Measurements from ENCODE around the gene DNAI2.

Gene DNAI2, protein sequence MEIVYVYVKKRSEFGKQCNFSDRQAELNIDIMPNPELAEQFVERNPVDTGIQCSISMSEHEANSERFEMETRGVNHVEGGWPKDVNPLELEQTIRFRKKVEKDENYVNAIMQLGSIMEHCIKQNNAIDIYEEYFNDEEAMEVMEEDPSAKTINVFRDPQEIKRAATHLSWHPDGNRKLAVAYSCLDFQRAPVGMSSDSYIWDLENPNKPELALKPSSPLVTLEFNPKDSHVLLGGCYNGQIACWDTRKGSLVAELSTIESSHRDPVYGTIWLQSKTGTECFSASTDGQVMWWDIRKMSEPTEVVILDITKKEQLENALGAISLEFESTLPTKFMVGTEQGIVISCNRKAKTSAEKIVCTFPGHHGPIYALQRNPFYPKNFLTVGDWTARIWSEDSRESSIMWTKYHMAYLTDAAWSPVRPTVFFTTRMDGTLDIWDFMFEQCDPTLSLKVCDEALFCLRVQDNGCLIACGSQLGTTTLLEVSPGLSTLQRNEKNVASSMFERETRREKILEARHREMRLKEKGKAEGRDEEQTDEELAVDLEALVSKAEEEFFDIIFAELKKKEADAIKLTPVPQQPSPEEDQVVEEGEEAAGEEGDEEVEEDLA

DNA sequence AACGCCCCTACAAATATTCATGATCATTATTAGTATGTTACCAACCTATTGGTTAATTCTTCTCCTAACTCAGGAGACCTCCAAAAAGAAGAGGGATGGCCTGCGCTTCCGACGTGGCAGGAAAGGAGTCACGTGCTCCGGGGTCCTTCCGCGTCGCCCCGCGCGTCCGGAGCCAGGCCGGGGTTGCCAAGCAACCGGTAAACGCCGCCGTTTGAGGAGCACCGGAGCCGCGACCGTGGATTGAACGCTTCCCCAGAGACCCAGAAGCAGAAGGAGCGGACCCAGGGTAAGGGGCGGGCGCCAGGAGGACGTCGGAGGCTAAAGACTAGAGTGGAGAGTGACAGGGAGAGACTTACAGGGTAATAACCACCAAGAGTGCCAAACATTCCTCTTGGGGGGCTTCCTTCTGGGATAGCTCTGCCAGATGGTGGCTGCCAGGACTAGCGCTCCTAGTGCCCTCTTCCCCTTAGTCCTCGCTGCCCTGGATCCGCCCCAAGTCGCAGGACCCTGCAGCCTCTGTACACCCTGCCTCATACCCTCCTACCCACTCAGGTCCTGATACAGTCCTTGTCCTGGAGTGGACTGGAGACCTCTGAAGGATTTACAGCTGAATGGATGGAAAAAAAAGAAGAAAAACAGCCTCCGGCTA lies at the start of gene DNAI2:
DNAI2 (plus strand) TSS at position 175 of the 649 bp plus-strand sequence. CDS start 7,584 bp downstream, outside the sequence.
- DNase-seq, result no peak
- intact Hi-C loops (cut with DNase I; ENCODE audit: low total_unique reads), result no loop called here
- Histone ChIP-seq H3K4me3 (no peak within 1 kb of the TSS), H3K9me3 (no peaks in the 10 kb centered on the region), H3K36me3 (no peaks in the 10 kb centered on the region), H3K27me3 (peaks cover 0 to 58% of the 10 kb centered on the region in 2 donors), H3K4me1 (no peaks in the 10 kb centered on the region), H3K27ac (no peak within 1 kb of the TSS)
- TF ChIP-seq, protein P1, sequence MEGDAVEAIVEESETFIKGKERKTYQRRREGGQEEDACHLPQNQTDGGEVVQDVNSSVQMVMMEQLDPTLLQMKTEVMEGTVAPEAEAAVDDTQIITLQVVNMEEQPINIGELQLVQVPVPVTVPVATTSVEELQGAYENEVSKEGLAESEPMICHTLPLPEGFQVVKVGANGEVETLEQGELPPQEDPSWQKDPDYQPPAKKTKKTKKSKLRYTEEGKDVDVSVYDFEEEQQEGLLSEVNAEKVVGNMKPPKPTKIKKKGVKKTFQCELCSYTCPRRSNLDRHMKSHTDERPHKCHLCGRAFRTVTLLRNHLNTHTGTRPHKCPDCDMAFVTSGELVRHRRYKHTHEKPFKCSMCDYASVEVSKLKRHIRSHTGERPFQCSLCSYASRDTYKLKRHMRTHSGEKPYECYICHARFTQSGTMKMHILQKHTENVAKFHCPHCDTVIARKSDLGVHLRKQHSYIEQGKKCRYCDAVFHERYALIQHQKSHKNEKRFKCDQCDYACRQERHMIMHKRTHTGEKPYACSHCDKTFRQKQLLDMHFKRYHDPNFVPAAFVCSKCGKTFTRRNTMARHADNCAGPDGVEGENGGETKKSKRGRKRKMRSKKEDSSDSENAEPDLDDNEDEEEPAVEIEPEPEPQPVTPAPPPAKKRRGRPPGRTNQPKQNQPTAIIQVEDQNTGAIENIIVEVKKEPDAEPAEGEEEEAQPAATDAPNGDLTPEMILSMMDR (IDR thresholded peaks at IDR 0.05), result no peak

DNA sequence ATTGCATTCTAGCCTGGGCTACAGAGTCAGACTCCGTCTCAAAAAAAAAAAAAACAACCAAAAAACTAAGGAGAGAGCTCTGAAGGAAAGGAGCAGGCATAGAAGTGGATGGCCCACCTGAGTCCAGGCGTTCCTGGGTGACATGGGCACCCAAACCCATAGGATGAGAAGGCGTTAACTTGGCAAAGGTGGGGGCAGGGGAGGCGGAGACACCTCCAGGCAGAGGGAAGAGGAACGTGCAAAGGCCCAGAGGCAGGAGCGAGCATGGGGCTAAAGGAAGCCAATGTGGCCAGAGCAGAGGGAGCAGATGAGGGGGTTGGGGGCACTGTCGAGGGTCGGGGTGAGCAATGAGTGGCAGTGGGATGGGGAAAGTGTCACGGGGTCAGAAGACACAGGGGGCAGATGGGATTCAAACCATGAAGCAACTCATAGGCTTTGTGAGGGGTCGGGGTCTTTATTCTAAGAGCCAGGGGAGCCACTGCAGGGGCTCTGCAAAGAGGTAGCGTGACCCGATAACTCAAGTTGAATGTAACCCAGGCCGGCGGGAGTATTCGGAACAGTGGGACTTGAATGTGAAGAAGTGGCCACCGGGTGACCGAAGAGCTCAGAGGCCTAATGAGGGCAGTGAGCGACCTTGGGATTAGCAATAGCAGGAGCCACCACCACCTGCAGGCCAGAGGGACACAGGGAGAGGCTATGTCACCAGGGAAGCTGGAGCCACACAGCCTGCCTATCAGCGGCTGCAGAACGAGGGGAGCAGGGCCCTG lies 48.9 kb upstream of the DNAI2 start:
- Histone ChIP-seq H3K36me3 (peaks cover 0 to 30% (median 17%) of the 10 kb centered on the region in 3 donors), H3K4me1 (no peaks in the 10 kb centered on the region), H3K9me3 (no peaks in the 10 kb centered on the region), H3K4me3 (no peak overlapping the region), H3K27me3 (no peaks in the 10 kb centered on the region), H3K27ac (no peak overlapping the region)
- intact Hi-C loops (cut with DNase I; ENCODE audit: low total_unique reads), result no loop called here
- no peak for DNase-seq
- TF ChIP-seq, protein P1 (IDR thresholded peaks at IDR 0.05), result no peak

DNA sequence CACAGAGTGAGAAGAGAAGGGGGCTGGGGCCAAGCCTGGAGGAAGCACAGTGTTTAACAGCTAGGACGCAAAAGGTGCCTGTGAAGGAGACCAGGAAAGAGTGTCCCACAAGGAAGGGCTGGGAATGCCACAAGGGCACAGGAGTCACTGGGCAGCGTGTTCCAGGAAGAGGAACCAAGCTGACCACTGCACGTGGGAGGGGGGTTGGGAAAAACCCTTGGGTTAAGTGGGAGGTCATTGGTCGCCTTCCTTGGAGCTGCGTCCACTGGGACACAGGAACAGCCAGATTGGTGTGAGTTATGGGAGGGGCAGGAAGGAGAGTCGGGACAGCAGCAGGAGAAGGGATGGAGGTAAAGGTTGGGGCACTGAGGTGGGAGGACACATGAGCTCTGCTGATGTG lies 47.8 kb upstream of the DNAI2 start:
- Histone ChIP-seq H3K4me3 (no peak overlapping the region), H3K9me3 (no peaks in the 10 kb centered on the region), H3K4me1 (no peaks in the 10 kb centered on the region), H3K36me3 (peaks cover 0 to 42% (median 17%) of the 10 kb centered on the region in 3 donors), H3K27ac (no peak overlapping the region), H3K27me3 (no peaks in the 10 kb centered on the region)
- no peak for DNase-seq
- intact Hi-C loops (cut with DNase I; ENCODE audit: low total_unique reads), result no loop called here
- TF ChIP-seq, protein P1 (IDR thresholded peaks at IDR 0.05), result no peak

DNA sequence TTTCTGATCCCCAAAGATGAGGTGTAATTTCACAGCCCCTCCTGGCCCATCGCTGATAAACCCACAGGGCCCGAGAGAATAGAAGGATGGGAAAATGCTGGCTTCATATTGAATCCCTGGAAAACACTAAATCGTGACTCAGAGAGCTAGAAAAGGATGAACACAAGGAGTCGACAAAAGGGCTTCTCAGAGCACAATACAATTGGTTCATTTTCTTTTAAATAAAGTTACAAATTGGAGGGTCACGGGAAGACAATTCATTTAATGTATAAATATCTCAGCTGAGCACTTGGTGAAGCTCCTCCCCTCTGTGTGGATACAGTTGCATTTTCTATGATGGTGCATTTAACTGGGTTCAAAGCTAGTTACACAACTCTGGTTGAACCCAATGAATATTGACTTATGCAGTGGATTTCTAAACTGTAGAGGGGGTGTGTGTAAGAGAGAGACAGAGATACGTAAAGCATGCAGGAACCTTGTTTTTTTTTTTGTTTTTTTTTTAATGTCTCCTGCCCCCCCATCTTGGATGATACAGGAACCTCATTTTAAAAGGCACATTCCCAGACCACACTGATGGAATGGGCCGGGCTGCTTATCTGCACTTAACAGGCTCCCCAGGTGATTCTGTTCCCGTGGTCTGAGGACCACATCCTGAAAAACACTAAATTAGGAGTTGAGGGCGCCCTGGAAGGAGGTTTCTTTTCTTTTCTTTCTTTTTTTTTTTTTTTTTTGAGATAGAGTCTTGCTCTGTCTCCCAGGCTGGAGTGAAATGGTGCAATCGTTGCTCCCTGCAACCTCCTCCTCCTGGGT lies 46.6 kb upstream of the DNAI2 start:
- no peaks in the 10 kb centered on the region for H3K27me3 ChIP-seq
- intact Hi-C loops (cut with DNase I; ENCODE audit: low total_unique reads), result no loop called here
- TF ChIP-seq, protein P1 (IDR thresholded peaks at IDR 0.05), result no peak
- no peak for DNase-seq
- peaks cover 0 to 44% (median 17%) of the 10 kb centered on the region in 3 donors for H3K36me3 ChIP-seq
- H3K27ac ChIP-seq, result no peak overlapping the region
- no peaks in the 10 kb centered on the region for H3K4me1 ChIP-seq
- H3K9me3 ChIP-seq, result no peaks in the 10 kb centered on the region
- no peak overlapping the region for H3K4me3 ChIP-seq
